ENCODE results near the gene OR13C5. TPM values are rescaled to one million over a fixed set of nuclear protein-coding genes. Genes with fewer than 3 reads are reported as not detected.

Gene OR13C5, protein sequence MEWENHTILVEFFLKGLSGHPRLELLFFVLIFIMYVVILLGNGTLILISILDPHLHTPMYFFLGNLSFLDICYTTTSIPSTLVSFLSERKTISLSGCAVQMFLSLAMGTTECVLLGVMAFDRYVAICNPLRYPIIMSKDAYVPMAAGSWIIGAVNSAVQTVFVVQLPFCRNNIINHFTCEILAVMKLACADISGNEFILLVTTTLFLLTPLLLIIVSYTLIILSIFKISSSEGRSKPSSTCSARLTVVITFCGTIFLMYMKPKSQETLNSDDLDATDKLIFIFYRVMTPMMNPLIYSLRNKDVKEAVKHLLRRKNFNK
- total RNA-seq: not detected in 2 replicates

GRCh38 chr9:104599313-104599712 is at the start of gene OR13C5:
Gene OR13C5 (minus strand): TSS chr9:104599413. CDS start chr9:104599413, 0 bp downstream.

DNA sequence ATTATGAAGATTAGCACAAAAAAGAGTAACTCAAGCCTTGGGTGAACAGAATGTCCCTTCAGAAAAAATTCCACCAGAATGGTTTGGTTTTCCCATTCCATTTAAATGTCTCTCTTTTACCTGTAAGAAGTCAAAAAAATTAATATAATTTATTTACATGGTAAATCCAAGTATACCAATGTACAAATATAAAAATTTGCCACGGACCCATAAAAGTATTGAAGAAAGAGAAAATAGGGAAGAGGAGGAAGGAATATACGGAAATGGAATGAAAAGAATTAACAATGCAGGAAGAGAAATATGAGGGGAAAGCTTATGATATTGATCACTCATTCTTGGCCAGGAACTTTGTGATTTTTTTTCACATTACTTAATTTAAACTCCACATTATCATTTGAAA is 18.9 kb upstream of the OR13C5 start, which contains the start of gene OR13C9:
Gene OR13C9 (minus strand): TSS at position 101 of the 400 bp plus-strand sequence. CDS start 0 bp downstream, at position 101.

DNA sequence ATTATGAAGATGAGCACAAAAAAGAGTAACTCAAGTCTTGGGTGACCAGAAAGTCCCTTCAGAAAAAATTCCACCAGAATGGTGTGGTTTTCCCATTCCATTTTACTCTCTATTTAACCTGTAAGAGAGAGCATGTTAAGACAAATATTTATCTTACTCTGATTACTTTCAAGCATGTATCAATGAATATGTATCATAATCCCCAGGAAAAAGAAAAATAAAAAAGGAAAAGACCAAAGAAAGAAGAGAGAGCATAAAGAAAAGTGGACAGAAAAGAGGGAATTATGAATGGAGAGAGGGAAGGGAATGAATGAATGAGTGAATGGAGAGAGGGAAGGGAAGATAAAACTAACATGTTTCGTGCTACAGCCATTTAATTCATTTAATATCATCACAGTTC is 6.3 kb upstream of the OR13C5 start, which contains the start of gene OR13C2:
Gene OR13C2 (minus strand): TSS at position 101 of the 400 bp plus-strand sequence. CDS start 0 bp downstream, at position 101.

GRCh38 chr9:104568868-104569267 is 30.3 kb downstream of the OR13C5 start, which contains the start of gene OR13C8:
Gene OR13C8 (plus strand): TSS chr9:104569168. CDS start chr9:104569168, 0 bp downstream.

Other genes starting within 250 kb of the OR13C5 start
- gene OR13F1, start 95.2 kb downstream of the OR13C5 start, total RNA-seq: not detected in 2 replicates
- gene OR13C4, start 72.2 kb downstream of the OR13C5 start, total RNA-seq: 0.16 TPM in 1 of 2 replicates, not detected in the other
- gene OR13C3, start 62.6 kb downstream of the OR13C5 start, total RNA-seq: not detected in 2 replicates
- not detected in 2 replicates for gene OR13C8, start 30.2 kb downstream of the OR13C5 start, total RNA-seq
- not detected in 2 replicates for gene OR13C2, start 6.2 kb upstream of the OR13C5 start, total RNA-seq
- gene OR13C9, start 18.8 kb upstream of the OR13C5 start, total RNA-seq: not detected in 2 replicates
- gene OR13D1, start 95.1 kb upstream of the OR13C5 start, total RNA-seq: not detected in 2 replicates
- 31.8 and 38.4 TPM in 2 replicates for gene NIPSNAP3A, start 148.3 kb upstream of the OR13C5 start, total RNA-seq
- gene NIPSNAP3B, start 164.7 kb upstream of the OR13C5 start, total RNA-seq: 0.57 and 1.9 TPM in 2 replicates